HS-27A (cell line): ENCODE measurements around the gene GSTO2.

Experiments used
- DNase-seq: peaks from one replicate; pipeline ENCODE4 v3.0.0-alpha.2; 2012; ENCODE audit warnings: low read depth, missing footprints

The GSTO2 gene

DNA sequence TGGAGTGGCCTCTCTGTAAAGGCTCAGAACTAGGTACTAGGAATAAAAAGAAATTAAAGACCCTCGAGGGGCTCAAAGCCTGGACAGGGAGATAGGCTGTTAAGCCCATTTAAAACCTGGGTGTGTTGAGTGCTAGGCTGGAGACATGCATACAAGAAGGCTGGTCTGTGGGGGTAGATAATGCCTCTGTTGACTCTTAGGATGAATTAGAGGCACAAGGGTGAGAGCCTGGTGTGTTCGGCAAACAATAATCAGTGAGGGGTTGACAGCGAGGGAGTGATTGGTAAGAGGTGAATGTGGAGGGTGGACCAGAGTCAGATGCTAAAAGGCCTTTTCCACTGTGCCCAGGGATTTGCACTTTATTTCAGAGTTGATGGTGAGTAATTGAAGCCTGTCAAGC, 12.7 kb downstream of the GSTO2 start:
- DNase-seq: no peak

DNA sequence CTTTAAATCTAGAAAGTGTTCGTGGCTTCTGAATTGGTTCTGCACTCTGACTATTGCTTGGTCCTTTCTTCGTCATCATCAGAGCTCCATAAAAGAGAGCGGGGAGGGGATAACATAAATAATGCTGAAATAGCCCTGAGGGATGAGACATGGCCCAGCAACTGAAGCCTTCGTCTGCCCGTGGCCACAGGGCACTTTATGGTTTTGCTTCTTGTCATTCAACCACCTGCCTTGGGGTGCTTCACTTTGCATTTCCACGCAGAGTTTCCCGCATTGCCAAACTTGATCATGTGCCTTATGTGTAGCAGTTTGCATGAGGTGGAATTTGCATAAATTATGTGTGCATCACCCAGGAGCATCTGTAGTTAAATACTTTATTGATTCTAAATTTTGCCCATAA, 15.9 kb downstream of the GSTO2 start:
- DNase-seq: no peak

DNA sequence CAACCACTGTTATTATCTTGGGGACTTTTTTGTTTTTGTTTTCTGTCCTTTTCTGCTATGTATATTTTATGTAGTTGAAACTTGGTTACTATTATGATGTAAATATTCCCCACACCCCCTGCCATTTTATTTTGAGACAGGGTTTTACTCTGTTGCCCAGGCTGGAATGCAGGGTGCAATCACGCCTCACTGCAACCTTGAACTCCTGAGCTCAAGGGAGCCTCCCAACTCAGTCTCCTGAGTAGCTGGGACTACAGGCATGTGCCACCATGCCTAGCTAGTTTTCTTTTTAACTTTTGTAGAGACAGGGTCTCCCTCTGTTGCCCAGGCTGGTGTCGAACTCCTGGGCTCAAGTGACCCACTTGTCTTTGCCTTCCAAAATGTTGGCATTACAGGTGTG, 18.0 kb downstream of the GSTO2 start:
- no peak for DNase-seq

DNA sequence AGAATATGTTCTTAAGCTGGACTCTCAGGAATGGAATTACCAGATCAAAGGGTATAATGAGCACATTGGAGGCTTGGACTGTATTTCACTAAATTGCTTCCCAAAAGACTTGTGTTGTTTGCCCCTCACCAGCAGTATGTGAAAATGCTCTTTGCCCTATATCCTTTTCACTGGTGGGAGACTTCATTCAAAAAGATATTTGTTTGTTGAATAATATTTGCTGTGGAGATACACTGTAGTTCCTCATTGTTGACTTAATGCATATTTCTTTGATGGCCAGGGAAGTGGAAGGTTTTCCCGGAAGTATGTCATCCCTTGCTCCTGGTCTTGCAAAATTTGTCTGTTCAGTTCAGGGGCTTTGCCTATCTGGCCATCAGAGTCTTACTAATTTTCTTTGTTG, 19.4 kb downstream of the GSTO2 start:
- DNase-seq: no peak

DNA sequence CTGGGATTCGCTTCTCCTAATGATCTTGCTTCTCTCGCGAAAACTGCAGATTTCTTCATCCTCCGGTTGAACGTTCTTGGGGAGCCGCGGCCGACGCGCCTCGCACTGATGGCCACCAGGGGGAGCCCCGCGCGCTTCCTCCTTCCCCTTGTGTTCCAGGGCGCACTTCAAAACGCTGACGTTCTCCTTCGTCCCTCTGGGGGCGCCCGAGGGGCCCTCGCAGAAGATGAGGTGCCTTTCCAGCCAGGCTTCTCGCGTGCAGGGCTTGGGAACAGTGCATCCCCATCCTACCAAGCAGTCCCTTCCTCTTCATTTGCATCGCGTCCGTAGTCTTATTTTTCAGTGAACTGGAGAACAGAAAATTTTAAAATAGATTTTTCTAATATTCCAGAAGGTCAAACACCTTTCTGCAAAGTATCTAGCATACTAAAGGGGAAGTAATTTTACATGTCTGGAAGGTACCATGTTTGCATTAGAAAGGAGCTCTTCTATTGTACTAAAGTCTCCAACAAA, 22.5 kb downstream of the GSTO2 start:
- no peak for DNase-seq

DNA sequence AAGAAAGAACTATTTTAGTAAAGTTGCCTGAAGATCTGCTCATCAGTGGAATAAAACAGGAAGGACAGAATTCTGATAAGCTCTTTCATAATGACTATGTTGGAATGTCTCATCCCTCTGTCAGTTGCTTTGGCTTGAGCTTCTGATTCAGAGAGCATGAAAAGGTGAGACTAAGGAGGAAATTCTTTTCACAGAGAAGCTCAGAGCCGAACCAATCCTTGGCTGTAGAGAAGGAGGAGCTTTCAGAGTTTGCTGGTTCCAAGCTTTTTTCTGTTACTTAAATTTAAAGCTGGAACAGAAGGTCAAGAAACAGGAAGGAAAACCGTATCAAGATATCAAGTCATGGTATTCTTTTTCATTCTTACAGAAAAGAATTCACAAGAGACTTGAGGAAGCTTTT, 24.0 kb downstream of the GSTO2 start:
- no peak for DNase-seq

DNA sequence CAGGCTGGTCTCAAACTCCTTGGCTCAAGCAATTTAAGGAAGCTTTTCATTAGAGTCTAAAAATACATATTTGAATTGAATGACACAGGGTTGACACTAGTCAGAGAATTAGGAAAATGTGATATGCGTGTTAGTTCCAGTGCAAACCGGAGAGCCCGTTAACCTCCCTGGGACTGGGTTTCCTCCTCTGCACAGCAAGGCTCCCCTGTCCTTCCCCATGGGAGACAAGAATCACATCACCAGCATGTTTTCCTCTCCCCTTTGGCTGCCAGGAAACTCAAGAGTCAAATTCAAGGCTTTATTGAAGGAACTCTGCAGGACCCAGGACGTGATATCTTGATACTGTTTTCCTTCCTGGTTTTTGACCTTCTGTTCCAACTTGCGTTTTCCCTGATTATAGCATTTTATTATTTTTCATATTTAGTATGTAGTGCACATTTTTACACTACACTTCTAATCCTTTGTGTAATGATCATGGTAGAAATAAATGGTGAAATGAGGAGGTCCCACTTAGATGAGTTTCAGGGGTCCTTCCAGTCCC, 24.9 kb downstream of the GSTO2 start:
- DNase-seq: no peak

DNA sequence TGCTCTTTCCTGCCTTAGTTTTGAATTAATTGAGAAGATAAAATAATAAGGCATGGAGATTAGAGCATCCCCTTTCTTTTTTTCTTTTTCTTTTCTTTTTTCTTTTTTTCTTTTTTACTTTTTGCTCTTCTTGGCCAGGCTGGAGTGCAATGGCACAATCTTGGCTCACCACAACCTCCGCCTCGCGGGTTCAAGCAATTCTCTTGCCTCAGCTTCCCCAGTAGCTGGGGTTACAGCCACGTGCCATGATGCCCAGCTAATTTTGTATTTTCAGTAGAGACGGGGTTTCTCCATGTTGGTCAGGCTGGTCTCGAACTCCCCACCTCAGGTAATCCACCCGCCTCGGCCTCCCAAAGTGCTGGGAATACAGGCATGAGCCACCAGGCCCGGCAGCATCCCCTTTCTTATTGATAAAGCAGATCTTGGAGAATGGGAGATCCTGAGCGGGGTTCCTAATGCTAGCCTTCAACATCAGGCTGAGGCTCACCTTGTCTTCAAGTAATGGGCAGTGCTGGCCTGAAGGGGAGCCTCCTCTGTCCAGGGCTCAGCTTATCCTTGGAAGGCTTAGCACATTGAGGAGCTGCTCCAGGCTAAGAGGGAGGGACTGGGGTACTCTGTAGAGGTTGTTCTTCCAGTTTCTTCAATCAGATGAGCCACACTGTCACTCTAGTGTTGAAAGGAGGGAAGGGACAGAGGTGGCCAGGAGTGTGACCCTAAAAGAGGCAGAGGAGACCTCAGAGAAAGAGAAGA, 27.9 kb downstream of the GSTO2 start:
- no peak for DNase-seq

DNA sequence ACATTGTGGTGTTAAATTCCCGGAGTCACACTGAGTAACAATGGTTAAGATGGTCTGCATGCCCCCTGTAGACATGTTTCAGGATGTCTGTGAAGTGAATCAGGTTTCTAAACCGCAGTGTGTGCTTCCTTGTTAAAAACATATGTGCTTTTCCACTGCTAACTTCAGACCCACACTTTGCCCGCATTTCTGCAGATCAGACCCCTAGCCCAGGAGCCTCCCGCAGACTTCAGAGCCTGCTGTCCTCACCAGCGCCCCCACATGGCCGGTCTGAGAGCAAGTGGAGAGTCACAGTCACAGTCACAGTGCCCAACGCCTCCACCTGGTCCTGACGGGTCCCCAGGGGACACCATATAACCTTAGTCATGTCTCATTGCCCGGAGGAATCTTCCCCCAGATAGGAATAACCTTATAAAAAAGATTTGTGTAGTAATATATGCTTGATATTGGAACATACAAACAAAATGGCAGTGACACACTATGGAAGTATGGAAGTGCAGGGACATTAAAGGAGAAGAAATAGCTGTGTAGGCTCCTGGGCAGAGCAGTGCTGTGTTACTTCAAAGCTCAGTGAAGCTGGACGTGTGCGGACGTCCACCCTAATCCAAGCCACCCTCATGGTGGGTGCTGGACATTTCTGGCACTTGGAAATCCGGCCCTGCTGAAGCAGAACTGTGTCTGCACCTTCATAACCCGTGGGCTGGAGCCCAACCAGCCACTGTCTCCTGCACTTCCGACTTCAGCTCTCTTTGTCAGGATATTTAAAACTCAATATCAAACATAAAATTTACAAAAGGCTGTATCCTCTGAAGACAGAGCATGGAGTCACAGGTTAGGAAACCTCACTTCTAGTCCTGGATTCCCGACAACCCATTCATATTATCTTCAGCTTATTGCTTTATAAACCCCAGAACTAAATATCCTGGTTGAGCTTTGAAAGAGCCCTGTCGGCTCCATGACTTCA, 29.0 kb downstream of the GSTO2 start:
- no peak for DNase-seq

DNA sequence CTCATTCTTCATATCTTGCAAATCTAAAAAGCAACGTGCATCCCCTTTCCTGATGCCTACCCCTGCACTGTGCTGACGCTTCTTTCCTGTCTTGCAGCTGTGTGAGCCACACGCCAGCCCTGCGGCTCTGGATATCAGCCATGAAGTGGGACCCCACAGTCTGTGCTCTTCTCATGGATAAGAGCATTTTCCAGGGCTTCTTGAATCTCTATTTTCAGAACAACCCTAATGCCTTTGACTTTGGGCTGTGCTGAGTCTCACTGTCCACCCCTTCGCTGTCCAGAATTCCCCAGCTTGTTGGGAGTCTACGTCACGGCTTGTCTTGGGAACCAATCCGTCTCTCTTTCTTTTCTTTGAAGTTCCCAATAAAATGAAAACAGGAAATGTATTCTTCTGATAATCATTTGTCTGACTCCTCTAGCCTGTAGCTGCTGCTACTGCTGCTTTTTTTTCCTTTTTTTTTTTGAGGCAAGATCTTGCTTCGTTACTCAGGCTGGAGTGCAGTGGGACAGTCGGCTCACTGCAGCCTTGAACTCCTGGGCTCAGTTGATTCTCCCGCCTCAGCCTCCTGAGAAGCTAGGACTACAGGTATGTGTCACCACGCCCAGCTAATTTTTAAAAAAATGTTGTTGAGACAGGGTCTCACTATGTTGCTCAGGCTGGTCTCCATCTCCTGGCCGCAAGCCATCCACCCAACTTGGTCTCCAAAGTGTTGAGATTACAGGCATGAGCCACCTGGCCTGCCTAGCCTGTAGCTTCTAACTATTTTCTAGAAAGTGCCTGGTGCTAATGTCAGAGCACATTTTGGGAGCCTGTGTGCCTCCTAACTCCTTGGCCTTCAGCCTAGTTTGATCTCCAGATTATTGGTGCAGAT, 30.3 kb downstream of the GSTO2 start:
- no peak for DNase-seq

DNA sequence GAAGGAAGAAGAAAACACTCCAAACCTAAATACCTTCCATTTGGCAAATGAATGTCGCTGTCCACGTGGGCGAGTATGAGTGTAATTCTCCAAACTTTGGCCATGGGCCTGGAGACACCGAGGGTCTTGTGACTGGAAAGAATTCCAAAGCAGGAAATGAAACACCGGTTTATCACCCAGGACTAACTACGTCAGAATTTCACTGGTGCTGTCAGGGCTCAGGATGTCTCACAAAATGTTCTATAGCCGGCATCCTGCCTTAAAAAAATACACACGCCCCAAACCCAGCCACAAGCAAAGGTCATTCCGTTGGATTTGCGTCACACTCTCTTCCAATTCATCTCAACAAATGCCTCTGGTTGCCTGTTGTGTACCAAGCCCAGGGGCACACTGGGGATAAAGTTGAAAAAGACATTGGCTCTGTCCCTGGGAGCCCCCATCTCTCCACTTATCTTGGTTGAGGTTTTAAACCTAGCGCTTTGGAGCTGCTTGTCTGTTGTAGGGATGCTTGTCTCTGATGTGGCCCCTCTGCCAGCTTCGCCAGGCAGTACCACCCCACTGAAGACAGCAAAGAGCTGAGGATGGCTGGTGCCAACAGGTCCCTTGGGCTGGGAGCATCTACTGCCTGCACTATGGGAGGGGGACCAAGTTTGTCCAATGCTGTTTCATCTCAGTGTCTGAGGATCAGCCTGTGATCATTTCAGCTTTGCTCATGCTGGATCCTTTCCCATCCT, 31.2 kb downstream of the GSTO2 start:
- peak; percentile 38 for DNase-seq

DNA sequence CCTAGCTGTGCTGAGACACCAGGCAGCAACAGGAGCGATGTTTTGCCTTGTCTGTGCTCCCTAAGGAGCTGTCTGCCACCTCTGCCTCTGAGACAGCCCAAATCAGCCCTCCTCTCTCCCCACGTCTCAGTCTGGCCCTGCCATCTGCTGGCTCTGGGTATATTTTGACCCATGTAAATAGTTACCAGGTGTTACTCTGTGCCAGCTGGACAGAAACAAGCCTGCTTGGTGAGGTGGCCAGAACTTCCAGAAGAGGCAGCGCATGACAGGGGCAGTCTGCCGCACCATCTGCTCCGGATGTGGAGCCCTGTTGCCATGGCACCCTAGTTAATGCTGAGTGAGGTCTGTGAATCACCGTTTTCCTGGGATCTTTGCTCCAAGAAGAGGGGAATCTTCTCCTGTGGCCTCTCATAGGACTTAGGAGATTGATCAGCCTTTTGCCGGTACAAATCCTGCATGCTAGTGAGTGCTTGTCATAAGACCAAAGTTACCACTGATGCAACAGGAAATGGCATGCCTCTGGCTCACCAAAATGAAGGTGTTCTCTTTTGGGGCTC, 31.8 kb downstream of the GSTO2 start:
- DNase-seq: peak; percentile 47

DNA sequence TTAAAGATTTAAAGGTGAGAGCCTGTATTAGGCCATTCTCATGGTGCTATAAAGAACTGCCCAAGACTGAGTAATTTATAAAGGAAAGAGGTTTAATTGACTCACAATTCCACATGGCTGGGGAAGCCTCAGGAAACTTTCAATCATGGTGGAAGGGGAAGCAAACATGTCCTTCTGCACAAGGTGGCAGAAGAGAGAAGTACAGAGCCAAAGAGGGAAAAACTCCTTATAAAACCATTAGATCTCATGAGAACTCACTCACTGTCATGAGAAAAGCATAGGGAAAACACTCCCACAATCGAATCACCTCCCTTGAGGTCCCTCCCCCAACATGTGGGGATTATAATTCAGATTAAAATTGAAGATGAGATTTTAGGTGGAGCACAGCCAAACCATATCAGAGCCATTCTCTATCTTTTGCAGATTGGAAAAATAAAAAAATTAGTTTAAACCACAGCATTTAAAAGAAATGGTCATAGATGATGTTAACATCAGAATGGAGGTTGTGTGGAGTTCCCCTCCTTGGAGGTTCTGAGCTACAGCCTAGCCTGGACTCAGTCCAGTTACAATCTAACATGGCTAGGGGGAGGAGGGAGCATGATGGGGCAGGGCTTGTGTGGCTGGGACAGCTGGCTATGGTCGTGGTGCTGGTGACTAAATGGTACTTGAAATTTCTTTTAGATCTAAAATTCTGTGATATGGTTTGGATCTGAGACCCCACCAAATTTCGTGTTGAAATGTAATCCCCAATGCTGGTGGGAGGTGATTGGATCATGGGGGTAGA, 33.1 kb downstream of the GSTO2 start:
- no peak for DNase-seq

DNA sequence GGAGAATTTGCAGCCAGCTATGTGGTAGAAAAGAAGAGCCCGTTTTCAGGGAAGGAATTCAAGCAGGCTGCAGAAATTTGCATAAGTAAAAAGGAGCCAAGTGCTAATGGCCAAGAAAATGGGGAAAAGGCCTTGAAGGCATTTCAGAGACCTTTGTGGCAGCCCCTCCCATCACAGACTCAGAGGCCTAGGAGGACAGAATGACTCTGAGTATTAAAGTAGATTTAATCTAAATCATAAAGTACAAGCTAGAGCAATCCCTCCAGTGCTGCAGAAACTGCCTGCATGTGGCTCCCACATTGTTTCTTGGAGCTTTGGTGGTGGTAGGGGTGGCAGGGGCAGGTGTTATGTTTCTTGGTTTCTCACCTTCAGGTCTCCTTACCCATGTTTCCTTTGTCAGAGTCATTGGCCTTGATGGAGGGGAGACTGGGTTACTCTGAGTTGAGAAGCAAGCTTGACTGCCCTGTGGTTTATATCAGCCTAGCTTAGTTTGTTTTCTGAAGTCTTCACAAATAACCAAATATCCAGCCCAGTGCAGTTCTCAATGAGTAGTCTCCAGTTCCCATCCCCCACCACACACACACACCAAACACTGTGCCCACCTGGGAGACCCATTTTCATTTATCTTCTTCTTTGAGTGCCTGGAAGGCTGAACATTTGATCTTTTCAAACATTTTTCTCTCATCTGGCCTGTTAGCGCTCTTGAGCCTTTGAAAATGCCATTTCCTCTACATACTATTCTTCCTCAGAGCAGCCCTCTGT, 34.8 kb downstream of the GSTO2 start:
- DNase-seq: no peak

DNA sequence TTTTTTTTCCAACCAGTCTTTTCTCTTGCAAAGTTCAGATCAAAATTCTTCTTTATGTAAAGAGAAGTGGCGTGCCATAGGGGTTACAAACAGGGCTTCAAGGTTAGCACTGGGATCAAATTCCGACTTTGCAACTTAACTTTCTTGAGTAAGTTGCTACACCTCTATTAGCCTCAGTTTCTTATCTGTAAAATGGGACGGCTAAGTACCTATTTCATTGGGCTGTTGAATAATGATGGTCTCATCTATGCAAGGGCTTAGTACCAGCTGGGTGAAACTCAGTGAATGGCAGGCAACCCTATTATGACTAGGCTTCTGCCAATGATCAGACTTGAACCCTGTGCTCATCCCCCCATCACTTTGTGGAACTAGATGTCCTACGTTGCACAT, 35.4 kb downstream of the GSTO2 start:
- no peak for DNase-seq

DNA sequence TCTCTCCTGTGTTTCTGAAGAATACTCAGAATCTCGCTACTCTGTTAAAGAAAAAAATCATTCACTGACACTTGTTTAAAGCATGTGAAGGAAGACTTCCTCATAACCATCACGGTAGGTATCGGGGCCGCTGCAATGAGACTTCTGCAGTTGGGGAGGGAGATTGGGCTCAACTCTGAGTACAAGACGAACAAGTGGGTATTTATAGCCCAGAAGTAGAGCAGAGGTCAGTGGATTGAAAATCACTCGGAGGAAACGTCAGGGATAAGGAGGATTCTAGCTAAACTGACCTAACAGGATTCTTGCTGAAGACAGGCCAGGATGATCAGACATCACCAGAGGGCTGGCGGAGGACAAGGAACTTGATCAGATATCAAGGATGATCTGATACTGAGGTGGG, 35.9 kb downstream of the GSTO2 start:
- DNase-seq: no peak

DNA sequence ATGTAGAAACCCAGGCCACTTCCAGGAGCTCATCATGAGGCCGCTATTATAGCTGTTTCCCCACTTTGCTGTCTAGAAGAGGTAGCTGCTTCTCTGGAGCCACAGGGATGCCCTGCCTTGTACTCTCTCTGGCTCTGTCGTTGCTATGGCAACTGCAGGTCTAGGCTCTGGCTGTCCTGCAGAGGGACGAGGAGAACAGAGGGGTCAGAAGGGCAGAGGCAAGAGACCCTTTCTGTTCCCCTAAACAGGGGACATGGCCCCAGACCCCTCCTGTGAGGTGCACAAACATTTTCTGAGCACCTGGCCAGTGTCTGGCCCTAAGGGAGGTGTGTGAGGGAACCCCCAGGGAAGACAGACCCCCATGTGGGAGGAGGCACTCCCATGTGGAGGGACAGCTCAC, 37.9 kb downstream of the GSTO2 start:
- no peak for DNase-seq

DNA sequence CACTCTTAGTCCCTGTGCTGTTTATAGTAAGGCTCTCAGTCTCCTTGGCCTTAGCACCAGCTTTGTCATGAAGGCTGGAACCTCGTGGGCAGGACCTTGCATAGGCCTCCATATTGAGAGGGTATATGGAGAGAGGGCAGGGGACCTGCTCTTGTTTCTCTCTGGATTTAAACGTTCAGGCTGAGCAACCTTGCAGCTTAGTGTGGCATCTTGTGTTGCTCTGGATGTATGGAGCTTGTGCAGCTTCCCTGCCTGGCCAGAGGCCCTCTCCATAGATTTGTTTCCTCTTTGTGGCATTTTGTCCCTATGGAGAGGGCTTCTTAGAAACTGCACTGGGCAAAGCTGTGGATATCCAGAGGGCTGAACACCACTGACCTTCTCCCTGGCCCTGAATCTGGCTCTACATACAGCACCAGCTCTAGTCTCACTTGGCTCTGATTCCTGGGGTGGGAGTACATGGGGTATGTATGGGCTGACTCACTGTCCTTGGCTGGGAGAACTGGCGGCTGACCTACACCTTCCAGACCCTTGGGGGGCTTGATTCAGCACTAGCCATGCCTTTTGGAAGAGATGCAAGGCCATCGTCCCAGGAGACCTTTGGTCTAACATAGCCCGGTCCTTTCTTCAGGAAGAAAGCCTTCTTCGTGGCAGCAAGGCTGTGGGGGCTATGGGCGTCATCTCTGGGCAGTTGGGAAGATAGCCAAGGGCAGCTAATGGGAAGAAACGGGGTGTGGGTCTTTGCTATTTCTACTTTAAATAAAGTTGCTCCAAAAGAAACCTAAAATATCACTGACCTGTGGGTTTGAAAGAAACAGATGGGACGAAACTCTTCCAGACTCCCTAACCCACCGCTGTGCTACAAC, 38.8 kb downstream of the GSTO2 start:
- no peak for DNase-seq
